GM21717 (cell line): Measurements from ENCODE around the gene TRAF6.
"Not testable (repeated sequence)": the region's sequence is repeated elsewhere in the genome, so short reads cannot be mapped to it uniquely, and the experiment has no call there.

Source experiments
- ATAC-seq: cut with Tn5 transposase; IDR thresholded peaks from one replicate; pipeline ENCODE4 v1.9.1; 2021; ENCODE audit warnings: mild to moderate bottlenecking, moderate library complexity; ENCODE audit not compliant: unreplicated experiment

TRAF6 gene

GRCh38 chr11:36509694-36510593 lies at the start of gene TRAF6:
TSS of gene TRAF6 (minus strand) at chr11:36510272. CDS start at chr11:36501515, 8,757 bp downstream.
- ATAC-seq: peak; percentile 99

- ATAC-seq: peak; percentile 97
These were observed 48.7 kb upstream of the TRAF6 start for GRCh38 chr11:36558571-36559413.

- ATAC-seq: no peak
These were observed 47.9 kb upstream of the TRAF6 start for GRCh38 chr11:36557991-36558390.

- not testable (repeated sequence) for ATAC-seq
These were observed 47.3 kb upstream of the TRAF6 start for GRCh38 chr11:36557390-36557789.

- ATAC-seq: no peak
These were observed 40.5 kb upstream of the TRAF6 start for GRCh38 chr11:36550385-36551115.

GRCh38 chr11:36540998-36541397 lies 30.9 kb upstream of the TRAF6 start:
- peak; percentile 99 for ATAC-seq

GRCh38 chr11:36534276-36534840 lies 24.3 kb upstream of the TRAF6 start:
- ATAC-seq: no peak

- no peak for ATAC-seq
These were observed 23.0 kb upstream of the TRAF6 start for GRCh38 chr11:36532941-36533601.

- no peak for ATAC-seq
These were observed 20.8 kb upstream of the TRAF6 start for GRCh38 chr11:36530840-36531239.

- no peak for ATAC-seq
These were observed 3.9 kb upstream of the TRAF6 start for GRCh38 chr11:36513965-36514364.

- ATAC-seq: no peak
These were observed 1.9 kb upstream of the TRAF6 start for GRCh38 chr11:36512016-36512415.

GRCh38 chr11:36511062-36511461 lies 990 bp upstream of the TRAF6 start:
- ATAC-seq: not testable (repeated sequence)

- ATAC-seq: no peak
These were observed 496 bp upstream of the TRAF6 start for GRCh38 chr11:36510594-36510942.

- peak; percentile 26 for ATAC-seq
These were observed 852 bp downstream of the TRAF6 start for GRCh38 chr11:36509201-36509639.

- ATAC-seq: no peak
These were observed 1.3 kb downstream of the TRAF6 start for GRCh38 chr11:36508743-36509142.

- no peak for ATAC-seq
These were observed 2.1 kb downstream of the TRAF6 start for GRCh38 chr11:36507824-36508489.

- no peak for ATAC-seq
These were observed 8.8 kb downstream of the TRAF6 start for GRCh38 chr11:36501236-36501635.

- ATAC-seq: peak; percentile 94
These were observed 9.8 kb downstream of the TRAF6 start for GRCh38 chr11:36500315-36500721.

- ATAC-seq: no peak
These were observed 10.8 kb downstream of the TRAF6 start for GRCh38 chr11:36499315-36499714.

GRCh38 chr11:36498721-36499120 lies 11.4 kb downstream of the TRAF6 start:
- no peak for ATAC-seq
